Activated T-helper 1 cell treated with Interleukin-2 at 50 U/mL for 16 hours (primary cell): ENCODE data around the gene SEZ6L2.
"Not testable (repeated sequence)": the region's sequence is repeated elsewhere in the genome, so short reads cannot be mapped to it uniquely, and the experiment has no call there.

Experiments
- DNase-seq: peaks from one replicate; pipeline ENCODE4 v3.0.0-alpha.2; 2020; ENCODE audit warnings: low read depth

The SEZ6L2 gene

GRCh38 chr16:29881050-29881449, 18.3 kb downstream of the SEZ6L2 start:
- DNase-seq: no peak

- no peak for DNase-seq
These were observed 21.2 kb downstream of the SEZ6L2 start for GRCh38 chr16:29878172-29878571.

- no peak for DNase-seq
These were observed 21.9 kb downstream of the SEZ6L2 start for GRCh38 chr16:29877266-29877961.

- peak; percentile 18 for DNase-seq
These were observed 22.6 kb downstream of the SEZ6L2 start for GRCh38 chr16:29876594-29877249.

GRCh38 chr16:29876217-29876593, 23.1 kb downstream of the SEZ6L2 start:
- DNase-seq: no peak

- DNase-seq: no peak
These were observed 24.1 kb downstream of the SEZ6L2 start for GRCh38 chr16:29875206-29875605.

DNA sequence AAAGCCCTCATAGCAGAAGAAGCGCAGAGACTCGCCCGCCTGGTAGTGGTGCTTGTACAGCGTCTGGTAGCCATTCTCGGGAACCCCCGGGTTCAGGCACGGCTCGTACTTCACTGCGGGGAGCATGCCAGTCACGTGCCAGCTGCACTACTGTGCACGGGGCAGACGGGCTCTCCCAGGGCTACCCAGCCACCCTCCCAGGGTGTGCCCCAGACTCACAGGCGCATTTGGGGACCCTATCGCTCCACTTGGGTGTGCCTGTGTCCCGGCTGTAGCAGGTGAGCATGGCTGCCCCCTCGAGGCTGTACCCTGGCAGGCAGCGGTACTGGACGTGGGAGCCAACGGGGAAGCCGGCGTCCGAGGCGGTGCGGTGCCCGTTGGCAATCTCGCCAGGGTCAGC, 26.0 kb downstream of the SEZ6L2 start:
- DNase-seq: no peak

DNA sequence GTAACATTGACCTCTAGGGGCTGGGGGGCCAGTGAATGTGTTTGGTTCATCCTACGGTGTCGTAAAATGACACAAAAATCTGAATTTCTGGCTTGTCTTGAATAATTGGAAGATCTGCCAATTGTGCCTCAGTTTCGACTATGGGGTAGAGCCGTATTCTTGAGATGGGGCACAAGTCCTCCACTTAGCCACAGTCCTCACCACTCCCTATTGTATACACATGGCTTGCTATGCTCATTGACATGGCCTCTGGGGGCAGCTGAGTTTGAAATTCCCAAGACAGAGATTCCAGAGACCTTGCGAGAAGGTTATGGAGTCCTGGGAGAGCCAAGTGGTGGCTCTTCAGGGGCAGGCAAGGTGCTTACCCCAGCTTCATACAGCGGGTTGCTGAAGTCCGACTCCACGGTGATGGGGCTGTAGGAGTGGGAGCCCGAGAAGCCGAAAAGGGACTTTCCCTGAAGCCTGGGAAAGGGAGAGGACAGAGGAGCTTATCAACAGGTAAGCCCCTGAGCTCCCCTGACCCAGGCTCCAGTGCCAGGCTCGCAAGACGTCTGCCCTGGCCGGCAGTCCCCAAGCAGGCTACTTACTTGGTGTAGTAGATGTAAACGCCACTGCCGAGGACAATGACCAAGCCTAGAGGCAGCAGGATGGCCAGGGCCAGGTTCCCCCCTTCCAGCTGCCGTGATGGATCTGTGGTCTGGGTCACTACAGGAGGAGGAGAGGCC, 27.4 kb downstream of the SEZ6L2 start:
- DNase-seq: no peak

DNA sequence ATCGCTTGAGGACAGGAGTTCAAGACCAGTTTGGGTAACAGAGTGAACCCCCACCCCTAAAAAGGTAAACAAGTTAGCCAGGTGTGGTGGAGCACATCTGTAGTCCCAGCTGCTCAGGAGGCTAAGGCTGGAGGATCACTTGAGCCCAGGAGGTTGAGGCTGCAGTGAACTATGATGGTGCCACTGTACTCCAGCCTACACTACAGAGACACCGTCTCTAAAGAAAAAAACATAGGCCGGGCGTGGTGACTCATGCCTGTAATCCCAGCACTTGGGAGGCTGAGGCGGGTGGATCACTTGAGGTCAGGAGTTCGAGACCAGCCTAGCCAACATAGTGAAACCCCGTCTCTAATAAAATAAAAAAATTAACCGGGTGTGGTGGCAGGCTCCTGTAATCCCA, 30.3 kb downstream of the SEZ6L2 start:
- DNase-seq: not testable (repeated sequence)

- no peak for DNase-seq
These were observed 30.8 kb downstream of the SEZ6L2 start for GRCh38 chr16:29868396-29869009.

- no peak for DNase-seq
These were observed 35.1 kb downstream of the SEZ6L2 start for GRCh38 chr16:29864205-29864604.

GRCh38 chr16:29863669-29863984, 35.7 kb downstream of the SEZ6L2 start:
- no peak for DNase-seq

DNA sequence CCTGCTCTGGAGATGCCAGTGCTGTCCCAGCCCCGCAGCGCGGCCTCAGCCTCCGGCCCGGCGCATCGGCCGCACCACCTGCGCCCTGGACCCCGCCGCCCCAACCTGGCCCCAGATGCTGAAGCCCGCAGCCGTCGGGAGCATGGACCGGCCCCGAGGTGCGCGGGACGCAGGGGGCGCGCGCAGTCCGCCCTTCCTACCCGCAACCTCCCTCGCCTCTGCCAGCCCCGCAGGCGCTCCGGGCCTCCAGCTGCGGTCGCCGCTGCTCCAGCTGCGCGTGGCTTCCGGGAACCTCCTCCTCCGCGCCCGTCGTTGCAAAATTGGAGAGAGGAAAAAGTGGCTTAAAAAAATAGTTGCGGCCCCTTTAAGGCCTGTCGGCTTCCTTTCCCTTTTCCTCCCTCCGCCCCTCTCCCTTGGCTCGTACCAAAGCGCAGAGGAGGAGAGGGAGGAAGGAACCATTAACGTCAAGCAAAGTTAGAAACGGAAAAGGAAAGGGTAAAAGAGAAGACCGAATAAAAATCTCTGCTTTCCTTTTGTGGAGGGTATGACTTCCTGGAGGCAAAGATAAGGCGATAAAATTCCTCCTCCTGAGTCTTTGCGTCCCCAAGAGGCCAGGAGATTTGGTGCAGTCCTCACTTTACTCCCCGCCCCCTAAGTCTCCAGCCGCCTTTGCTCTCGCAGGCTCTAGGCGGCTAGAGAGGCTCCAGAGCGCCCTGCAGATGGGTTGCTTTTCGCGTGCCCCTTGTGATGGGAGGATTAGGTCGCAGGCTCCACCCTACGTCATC, 36.3 kb downstream of the SEZ6L2 start, which contains the start of gene CDIPT:
TSS of gene CDIPT (minus strand) at position 343 of the 785 bp plus-strand sequence. CDS start 369 bp downstream, outside the sequence.
- peak; percentile 87 for DNase-seq

DNA sequence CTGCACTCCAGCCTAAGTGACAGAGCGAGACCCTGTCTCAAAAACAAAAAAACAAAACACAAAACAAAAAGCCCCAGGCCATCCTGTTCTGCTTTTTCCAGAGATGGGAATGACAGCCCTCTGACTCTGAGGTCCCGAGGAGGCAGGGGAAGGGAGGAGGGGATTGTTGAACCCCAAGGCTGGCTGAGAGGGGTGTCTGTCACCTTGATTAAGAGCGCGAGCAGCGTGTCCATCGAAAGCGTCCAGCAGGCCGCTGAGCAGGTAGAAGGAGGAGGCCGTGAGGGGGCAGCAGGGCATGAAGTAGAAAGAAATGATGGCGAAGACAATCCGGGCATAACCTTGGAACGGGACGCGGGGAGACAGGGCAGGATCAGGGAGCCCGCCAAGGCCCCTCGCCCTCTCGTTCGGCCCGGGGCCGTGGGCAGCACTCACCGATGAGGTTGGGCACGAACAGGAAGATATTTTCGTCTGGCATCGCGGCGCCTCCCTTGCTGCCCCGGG, 36.9 kb downstream of the SEZ6L2 start:
- no peak for DNase-seq

GRCh38 chr16:29860218-29860617, 39.1 kb downstream of the SEZ6L2 start:
- no peak for DNase-seq

- no peak for DNase-seq
These were observed 40.4 kb downstream of the SEZ6L2 start for GRCh38 chr16:29858974-29859373.

DNA sequence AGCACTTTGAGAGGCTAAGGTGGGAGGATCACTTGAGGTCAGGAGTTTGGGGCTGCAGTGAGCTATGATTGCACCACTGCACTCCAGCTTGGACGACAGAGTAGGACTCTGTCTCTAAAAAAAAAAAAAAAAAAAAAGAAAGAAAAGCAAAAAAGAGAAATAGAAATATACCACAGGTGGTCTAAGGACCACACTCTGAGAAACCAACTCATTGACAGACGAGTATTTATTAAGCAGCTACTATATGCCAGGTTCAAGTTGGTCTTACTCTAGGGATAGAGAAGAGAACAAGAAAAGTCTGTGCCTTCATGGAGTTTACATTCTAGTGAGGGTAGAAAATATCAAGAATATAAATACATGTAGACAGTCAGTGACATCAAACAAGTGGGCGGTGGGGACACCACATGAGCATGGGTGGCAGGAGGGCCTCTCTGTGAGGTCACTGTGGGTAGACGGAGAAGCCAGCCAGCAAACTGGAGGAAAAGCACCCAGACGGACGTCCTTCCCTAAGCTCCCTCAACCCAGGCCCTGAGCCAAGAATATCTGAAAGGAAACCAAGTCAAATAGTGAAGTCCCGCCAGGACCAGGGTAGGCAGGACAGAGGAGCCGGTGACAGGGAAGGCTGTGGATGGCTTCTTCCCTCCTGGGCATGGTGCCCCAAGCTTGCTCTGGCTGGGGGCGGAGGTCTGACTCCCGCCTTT, 41.1 kb downstream of the SEZ6L2 start:
- DNase-seq: no peak

DNA sequence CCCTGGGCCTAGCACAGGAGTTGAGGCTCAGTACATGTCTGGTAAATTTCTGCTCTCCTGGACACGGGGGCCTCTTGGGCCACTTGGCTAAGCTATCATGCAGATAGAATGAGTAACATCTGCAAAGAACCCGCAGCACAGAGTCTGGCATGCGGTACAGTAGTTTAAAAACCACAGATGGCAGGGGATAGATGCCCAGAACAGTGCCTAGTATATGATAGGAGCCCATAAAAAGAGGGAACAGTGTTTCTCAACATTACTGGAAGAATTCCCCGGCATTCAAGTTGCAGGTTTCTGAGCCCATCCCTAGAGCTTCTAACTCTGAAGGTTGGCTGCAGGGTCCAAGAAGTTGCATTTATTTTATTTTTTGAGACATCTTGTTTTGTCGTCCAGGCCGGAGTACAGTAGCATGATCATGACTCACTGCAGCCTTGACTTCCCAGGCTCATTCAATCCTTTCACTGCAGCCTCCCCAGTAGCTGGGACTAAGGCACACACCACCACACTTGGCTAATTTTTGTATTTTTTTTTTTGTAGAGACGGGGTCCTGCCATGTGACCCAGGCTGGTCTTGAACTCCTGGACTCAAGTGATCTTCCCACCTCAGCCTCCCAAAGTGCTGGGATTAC, 42.1 kb downstream of the SEZ6L2 start:
- DNase-seq: no peak

GRCh38 chr16:29854520-29855100, 44.7 kb downstream of the SEZ6L2 start:
- no peak for DNase-seq

DNA sequence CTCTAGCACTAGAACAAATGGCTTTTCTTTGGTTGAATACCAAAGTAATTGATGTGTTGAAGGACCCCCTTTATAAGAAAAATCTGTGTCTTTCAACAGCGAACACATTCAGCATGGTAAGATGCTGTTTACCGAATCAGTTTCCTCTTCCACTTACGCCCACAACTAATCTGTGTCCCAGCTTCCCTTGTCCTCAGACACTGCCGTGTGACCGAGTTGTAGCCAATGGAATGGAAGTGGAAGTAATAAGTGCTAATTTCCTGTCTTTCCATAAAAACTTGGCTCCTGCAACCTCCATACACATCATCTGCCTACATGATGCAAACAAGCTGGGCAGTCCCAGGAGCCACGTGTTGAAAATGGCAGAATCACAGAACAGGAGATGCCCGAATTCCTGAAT, 46.7 kb downstream of the SEZ6L2 start:
- DNase-seq: no peak
